ENCODE measurements around the gene SCAANT1. TPM values are rescaled to one million over a fixed set of nuclear protein-coding genes. Genes with fewer than 3 reads are reported as not detected.

SCAANT1 gene
- total RNA-seq, 1 experiment from 2014 or later, result not detected

GRCh38 chr3:63937661-63938651, 25.8 kb upstream of the SCAANT1 start:
- DNase-seq (ENCODE audit: low read depth), result no peak

GRCh38 chr3:63936925-63937324, 24.7 kb upstream of the SCAANT1 start:
- DNase-seq (ENCODE audit: low read depth), result no peak
- in situ Hi-C loops (cut with HindIII; ENCODE audit: low pct_unique_long_range_greater_than_20kb, low sequenced_read_pairs), result no loop called here

More at GRCh38 chr3:63937661-63938651, 25.8 kb upstream of the SCAANT1 start:
- in situ Hi-C loops (cut with HindIII; ENCODE audit: low pct_unique_long_range_greater_than_20kb, low sequenced_read_pairs), result no loop called here

DNA sequence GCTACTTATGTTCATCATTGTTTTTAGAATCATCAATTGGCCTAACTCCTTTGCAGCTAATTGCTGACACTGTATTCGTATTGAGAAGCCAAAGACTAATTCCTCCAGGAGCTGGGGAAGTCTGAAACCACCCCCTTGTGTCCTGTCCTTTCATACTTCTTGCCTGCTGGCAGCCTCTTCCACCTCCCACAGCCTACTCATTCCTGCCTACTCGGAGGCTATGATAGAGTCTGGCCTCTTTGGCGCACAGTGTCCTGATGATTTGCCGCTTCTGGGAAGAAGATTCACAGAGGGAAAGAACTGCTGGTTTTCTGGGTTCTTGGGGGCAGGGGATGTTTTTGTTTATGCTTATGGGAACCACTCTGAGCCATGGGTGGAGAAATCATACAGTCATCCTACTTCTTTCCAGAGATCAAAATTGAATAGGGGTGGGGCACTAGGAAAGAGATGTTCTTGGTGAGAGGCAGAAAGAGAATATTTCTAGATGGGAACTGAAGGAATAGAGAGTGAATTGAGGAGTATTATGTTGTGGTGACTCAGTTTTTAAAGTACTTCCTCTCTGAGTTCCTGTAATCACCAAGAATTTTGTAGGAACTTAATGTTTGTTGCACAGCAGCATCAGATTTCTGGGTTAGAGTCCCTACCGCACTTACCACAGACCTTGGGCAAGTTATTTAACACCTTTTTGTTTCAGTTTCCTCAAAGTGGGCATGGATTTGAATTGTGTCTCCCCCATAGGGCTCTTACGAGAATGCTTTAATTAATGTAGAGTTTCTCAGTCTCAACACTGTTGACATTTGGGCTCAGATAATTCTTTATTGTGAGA, 22.1 kb upstream of the SCAANT1 start:
- in situ Hi-C loops (cut with HindIII; ENCODE audit: low pct_unique_long_range_greater_than_20kb, low sequenced_read_pairs), result no loop called here
- DNase-seq (ENCODE audit: low read depth), result no peak

- DNase-seq (ENCODE audit: low read depth), result no peak
- in situ Hi-C loops (cut with HindIII; ENCODE audit: low pct_unique_long_range_greater_than_20kb, low sequenced_read_pairs), result no loop called here
Measured at GRCh38 chr3:63933459-63933858, 21.3 kb upstream of the SCAANT1 start.

DNA sequence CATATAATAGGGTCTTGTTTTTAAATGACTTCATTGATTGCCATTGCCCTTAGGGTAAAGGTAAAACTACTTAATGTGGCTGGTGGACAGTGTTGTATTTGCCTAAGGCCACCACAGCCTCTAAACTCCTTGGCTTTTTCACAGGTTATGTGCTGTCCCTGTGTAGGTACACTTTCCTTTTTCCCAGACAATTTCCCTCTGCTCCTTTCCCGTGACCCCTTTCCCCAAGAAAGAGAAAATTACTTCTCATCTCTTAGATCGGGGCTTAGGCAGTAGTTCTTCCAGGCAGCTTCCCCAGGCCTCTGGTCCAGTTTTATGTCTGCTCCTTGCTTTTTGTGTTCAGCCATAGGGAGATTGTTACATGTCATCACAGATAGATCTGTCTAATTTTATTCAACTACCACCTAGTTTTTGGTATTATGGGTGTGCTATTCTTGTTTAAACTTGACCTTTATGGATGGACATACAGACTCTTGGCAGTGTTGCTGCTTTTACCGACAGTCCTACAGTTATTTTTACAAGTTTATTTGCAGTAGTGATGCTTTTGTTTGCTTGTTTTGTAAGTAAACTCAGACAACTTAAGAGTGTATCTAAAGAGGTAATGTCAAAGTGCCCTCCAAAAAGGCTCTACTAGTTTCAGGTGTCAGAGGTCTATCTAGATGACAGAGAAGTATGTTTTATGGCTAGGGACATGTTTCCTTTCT, 20.5 kb upstream of the SCAANT1 start:
- in situ Hi-C loops (cut with HindIII; ENCODE audit: low pct_unique_long_range_greater_than_20kb, low sequenced_read_pairs), result no loop called here

GRCh38 chr3:63931290-63931689, 19.1 kb upstream of the SCAANT1 start:
- DNase-seq (ENCODE audit: low read depth), result no peak
- in situ Hi-C loops (cut with HindIII; ENCODE audit: low pct_unique_long_range_greater_than_20kb, low sequenced_read_pairs), result no loop called here

More for the DNA sequence above, 20.5 kb upstream of the SCAANT1 start:
- DNase-seq (ENCODE audit: low read depth), result no peak

GRCh38 chr3:63927422-63928280, 15.5 kb upstream of the SCAANT1 start:
- in situ Hi-C loops (cut with HindIII; ENCODE audit: low pct_unique_long_range_greater_than_20kb, low sequenced_read_pairs), result no loop called here
- no peak for DNase-seq (ENCODE audit: low read depth)

DNA sequence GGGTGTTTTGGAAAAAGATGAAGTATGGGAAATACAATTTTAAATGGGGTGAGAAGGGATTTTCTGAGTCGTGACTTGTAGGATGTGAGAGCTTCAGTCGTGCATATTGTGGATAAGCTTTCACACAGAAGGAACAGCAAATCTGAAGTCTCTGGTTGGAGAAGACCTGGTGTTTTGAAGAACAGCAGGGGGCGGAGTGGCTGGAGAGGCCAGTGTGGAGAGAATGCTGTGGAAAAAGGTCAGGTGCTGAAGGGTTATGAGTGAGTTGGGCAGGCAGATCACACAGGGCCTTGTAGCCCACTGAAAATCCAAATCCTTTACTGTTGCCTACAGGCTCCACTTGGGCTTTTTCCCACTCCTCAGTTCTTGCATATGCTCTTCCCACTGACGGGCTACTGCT, 14.1 kb upstream of the SCAANT1 start:
- no peak for DNase-seq (ENCODE audit: low read depth)
- in situ Hi-C loops (cut with HindIII; ENCODE audit: low pct_unique_long_range_greater_than_20kb, low sequenced_read_pairs), result no loop called here

- in situ Hi-C loops (cut with HindIII; ENCODE audit: low pct_unique_long_range_greater_than_20kb, low sequenced_read_pairs), result no loop called here
- DNase-seq (ENCODE audit: low read depth), result no peak
Measured at GRCh38 chr3:63922491-63923199, 10.5 kb upstream of the SCAANT1 start.

GRCh38 chr3:63921741-63922482, 9.7 kb upstream of the SCAANT1 start:
- in situ Hi-C loops (cut with HindIII; ENCODE audit: low pct_unique_long_range_greater_than_20kb, low sequenced_read_pairs), result no loop called here
- peak; percentile 34 for DNase-seq (ENCODE audit: low read depth)

DNA sequence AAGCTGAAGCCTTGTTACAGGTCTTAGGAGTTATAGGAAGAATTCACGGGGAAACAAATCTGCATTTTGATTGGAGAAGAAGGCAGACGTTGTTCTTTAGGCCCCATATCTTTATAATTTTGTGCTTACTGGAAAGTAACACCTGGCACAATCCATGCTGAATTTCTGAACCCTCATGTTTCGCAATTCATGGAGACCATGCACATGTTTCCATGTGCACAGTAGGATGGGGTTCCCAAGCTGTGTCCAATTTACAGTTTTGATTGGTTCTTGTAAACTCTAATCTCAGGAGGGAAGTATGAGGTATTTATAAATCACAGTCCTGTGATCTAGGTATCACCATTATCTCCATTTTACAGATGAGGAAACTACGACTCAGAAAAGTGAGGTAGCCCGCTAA, 7.8 kb upstream of the SCAANT1 start:
- no peak for DNase-seq (ENCODE audit: low read depth)

DNA sequence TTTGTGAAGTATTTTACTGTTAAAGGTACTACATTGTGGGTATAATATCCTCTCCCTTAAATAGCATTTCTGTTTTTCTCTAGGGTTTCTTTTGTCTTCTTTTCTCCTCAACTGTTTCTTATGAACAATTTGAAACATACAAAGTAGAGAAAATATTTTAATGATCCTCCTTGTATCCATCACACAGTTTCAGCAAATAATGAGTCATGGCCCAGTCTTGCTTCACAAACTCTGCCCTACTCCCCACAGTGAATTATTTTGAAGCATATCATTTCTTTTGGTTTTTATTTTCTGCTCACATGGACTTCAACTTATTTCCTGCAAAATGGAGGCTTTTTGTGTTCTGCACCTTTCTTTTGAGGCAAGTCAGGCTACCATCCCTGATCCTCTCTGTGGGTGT, 6.1 kb upstream of the SCAANT1 start:
- in situ Hi-C loops (cut with HindIII; ENCODE audit: low pct_unique_long_range_greater_than_20kb, low sequenced_read_pairs), result no loop called here
- DNase-seq (ENCODE audit: low read depth), result no peak

More for the DNA sequence above, 7.8 kb upstream of the SCAANT1 start:
- in situ Hi-C loops (cut with HindIII; ENCODE audit: low pct_unique_long_range_greater_than_20kb, low sequenced_read_pairs), result no loop called here

DNA sequence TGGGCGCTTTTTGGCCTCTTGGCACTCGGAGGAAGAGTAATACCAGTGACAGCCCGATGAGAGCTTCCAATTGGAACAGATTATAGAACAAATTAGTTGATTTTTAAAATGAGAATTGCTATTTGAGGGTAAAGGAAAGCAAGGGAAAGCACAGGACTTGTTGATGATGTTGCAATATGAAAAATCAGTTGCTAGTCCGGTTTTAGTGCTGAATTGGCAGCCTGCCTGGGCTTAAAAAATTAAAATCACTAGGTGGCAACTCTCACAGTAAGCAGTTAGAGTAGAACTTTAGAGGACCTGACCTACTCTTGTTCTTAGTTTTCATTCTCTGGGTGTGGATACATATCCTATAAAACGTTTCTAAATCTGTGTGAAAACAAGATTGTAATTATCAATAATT, 2.1 kb upstream of the SCAANT1 start:
- no peak for DNase-seq (ENCODE audit: low read depth)

DNA sequence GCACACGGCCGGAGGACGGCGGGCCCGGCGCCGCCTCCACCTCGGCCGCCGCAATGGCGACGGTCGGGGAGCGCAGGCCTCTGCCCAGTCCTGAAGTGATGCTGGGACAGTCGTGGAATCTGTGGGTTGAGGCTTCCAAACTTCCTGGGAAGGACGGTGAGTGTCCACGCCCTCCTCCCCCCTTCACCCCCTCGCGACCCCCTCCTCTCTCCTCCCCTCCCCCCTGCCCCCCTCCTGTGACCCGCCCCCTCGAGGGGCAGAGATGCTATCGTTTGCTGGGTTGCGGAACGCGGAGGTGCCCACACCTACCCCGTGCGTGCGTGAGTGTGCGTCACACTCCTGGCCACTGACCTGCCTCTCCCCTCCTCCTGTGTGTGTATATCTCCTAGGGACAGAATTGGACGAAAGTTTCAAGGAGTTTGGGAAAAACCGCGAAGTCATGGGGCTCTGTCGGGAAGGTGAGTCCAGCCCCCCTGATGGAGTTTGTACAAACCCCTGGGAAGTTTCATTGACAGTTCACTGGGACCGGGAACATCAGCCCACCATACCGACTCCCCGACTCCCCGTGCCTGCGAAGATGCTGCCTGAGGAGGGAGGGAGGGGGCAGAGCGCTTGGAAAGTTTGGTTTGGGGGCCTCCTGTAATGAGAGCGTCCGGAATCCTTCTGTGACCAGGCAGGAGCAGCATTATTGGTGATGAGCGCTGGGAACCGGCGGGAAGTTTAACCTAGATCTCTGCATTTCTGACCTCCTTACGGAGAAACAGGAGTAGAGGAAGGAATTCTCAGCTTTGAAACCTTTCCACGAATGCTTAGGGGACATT, 795 bp upstream of the SCAANT1 start:
- peak; percentile 61 for DNase-seq (ENCODE audit: low read depth)
- in situ Hi-C loops (cut with HindIII; ENCODE audit: low pct_unique_long_range_greater_than_20kb, low sequenced_read_pairs), result no loop called here

More for the DNA sequence above, 2.1 kb upstream of the SCAANT1 start:
- in situ Hi-C loops (cut with HindIII; ENCODE audit: low pct_unique_long_range_greater_than_20kb, low sequenced_read_pairs), result no loop called here

GRCh38 chr3:63911509-63911872, 692 bp downstream of the SCAANT1 start:
- in situ Hi-C loops (cut with HindIII; ENCODE audit: low pct_unique_long_range_greater_than_20kb, low sequenced_read_pairs), result no loop called here
- DNase-seq (ENCODE audit: low read depth), result no peak

DNA sequence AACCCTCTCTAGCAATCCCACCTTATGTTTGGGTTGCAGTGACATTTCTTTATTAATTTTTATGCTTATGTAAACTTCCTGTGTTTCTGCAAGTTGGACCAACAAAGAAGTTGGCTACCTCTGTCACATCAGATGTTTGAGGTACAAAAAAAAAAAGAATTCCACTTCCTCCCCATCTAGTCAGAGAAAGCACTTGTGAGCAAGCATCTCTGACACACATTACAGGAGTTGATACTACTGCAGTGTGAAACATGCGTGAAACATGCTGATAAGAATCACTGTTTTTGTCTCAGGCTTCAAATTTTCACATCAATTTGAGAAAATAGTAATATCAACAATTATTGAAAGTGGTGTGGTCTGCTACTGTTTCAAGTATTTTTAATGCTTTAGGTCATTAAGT, 1.3 kb downstream of the SCAANT1 start:
- in situ Hi-C loops (cut with HindIII; ENCODE audit: low pct_unique_long_range_greater_than_20kb, low sequenced_read_pairs), result no loop called here
- no peak for DNase-seq (ENCODE audit: low read depth)
